ENCODE measurements around the gene INSYN2B.

Gene INSYN2B

DNA sequence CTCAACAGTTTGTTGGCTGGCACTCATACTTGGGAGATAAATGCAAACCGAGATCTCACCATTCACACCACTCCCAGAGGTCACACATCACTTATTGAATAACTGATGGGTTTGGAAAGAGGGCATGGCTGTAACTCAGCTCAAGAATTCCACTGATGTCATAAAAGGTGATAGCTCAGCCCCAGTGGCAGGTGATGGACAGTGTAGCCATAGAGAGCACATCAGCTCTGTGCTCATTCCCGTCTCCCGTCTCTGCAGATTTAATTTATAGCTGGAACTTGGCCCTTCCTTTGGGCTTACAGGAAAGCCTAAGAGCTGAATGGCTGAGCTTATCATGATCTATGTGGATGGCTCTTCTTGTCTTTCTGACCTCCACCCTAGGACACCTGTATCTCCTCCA, 59.8 kb downstream of the INSYN2B start:
- TF ChIP-seq, protein P1, sequence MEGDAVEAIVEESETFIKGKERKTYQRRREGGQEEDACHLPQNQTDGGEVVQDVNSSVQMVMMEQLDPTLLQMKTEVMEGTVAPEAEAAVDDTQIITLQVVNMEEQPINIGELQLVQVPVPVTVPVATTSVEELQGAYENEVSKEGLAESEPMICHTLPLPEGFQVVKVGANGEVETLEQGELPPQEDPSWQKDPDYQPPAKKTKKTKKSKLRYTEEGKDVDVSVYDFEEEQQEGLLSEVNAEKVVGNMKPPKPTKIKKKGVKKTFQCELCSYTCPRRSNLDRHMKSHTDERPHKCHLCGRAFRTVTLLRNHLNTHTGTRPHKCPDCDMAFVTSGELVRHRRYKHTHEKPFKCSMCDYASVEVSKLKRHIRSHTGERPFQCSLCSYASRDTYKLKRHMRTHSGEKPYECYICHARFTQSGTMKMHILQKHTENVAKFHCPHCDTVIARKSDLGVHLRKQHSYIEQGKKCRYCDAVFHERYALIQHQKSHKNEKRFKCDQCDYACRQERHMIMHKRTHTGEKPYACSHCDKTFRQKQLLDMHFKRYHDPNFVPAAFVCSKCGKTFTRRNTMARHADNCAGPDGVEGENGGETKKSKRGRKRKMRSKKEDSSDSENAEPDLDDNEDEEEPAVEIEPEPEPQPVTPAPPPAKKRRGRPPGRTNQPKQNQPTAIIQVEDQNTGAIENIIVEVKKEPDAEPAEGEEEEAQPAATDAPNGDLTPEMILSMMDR (IDR thresholded peaks at IDR 0.05; ENCODE audit: insufficient read depth, low read length, poor library complexity, severe bottlenecking) = no peak
- no peak overlapping the region for H3K4me3 ChIP-seq (replicated peaks; ENCODE audit: low read depth, low read length)
- no peaks in the 10 kb centered on the region; the same call in 1 of the 2 replicates for H3K36me3 ChIP-seq (ENCODE audit: control insufficient read depth, insufficient read depth, low read length)
- H3K27me3 ChIP-seq (replicated peaks; ENCODE audit: control insufficient read depth, insufficient read depth, low read length) = no peaks in the 10 kb centered on the region
- no peak for DNase-seq (ENCODE audit: extremely low read depth, insufficient read length)

DNA sequence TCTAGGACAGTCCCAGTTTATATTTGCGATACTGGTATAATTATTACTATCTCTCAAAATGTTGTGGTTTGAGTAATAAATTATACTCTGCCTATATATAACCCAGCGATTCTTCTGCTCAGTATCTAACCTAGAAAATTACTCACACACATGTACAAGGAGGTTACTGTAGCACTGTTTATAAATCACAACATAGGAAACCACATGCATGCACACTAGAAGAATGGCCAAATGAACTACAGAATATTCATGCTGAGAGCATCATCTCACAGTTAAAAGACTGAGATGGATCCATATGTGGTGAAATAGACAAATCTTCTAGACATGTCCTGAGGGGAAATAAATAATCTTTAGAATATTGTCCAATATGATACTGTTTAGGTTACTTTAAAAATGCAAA, 62.1 kb downstream of the INSYN2B start:
- DNase-seq (ENCODE audit: extremely low read depth, insufficient read length) = no peak
- Histone ChIP-seq H3K4me3 (replicated peaks; ENCODE audit: low read depth, low read length) (no peak overlapping the region), H3K27me3 (replicated peaks; ENCODE audit: control insufficient read depth, insufficient read depth, low read length) (no peaks in the 10 kb centered on the region), H3K36me3 (ENCODE audit: control insufficient read depth, insufficient read depth, low read length) (no peaks in the 10 kb centered on the region; the same call in 1 of the 2 replicates)
- TF ChIP-seq, protein P1 (IDR thresholded peaks at IDR 0.05; ENCODE audit: insufficient read depth, low read length, poor library complexity, severe bottlenecking) = no peak

DNA sequence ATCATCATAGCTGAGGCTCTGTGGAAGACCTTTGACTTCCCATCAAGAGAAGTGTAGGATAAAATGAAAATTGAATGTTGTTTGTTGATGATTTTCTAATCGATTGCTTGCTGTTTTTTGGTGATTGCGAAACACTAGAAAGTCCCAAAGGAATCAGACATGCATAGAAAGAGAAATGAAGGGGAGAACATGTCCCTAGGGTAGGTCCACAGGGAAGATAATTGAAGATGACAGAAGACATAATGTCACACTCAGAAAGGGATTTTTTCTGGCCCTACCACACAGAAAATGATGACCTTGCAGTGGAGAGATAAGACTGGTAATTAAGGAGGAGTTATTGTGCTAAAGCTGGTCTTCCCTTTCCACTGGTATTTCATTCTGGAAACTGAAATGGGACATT, 62.8 kb downstream of the INSYN2B start:
- Histone ChIP-seq H3K27me3 (replicated peaks; ENCODE audit: control insufficient read depth, insufficient read depth, low read length) (no peaks in the 10 kb centered on the region), H3K36me3 (ENCODE audit: control insufficient read depth, insufficient read depth, low read length) (no peaks in the 10 kb centered on the region; the same call in 1 of the 2 replicates), H3K4me3 (replicated peaks; ENCODE audit: low read depth, low read length) (no peak overlapping the region)
- TF ChIP-seq, protein P1 (IDR thresholded peaks at IDR 0.05; ENCODE audit: insufficient read depth, low read length, poor library complexity, severe bottlenecking) = no peak
- no peak for DNase-seq (ENCODE audit: extremely low read depth, insufficient read length)

DNA sequence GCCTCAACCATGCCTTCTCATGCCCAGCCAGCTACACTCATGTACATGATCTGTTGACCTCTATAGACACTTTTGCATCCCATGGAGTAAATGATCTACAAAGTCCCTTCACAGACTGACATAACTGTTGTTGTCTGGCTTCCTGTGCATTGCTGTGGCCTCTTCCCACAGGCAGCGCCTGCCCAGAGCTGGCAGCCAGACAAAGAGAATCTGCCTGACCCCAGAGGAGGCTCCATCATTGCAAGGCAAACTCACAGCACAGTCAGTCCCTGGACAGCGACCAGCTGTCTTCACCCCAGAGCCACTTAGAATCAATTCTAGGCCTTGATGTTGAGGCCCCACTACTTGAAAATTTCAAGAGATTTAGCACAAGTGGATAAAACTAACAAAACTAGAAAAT, 65.5 kb downstream of the INSYN2B start:
- no peak for DNase-seq (ENCODE audit: extremely low read depth, insufficient read length)
- Histone ChIP-seq H3K27me3 (replicated peaks; ENCODE audit: control insufficient read depth, insufficient read depth, low read length) (no peaks in the 10 kb centered on the region), H3K36me3 (ENCODE audit: control insufficient read depth, insufficient read depth, low read length) (no peaks in the 10 kb centered on the region; the same call in 1 of the 2 replicates), H3K4me3 (replicated peaks; ENCODE audit: low read depth, low read length) (no peak overlapping the region)
- TF ChIP-seq, protein P1 (IDR thresholded peaks at IDR 0.05; ENCODE audit: insufficient read depth, low read length, poor library complexity, severe bottlenecking) = no peak

DNA sequence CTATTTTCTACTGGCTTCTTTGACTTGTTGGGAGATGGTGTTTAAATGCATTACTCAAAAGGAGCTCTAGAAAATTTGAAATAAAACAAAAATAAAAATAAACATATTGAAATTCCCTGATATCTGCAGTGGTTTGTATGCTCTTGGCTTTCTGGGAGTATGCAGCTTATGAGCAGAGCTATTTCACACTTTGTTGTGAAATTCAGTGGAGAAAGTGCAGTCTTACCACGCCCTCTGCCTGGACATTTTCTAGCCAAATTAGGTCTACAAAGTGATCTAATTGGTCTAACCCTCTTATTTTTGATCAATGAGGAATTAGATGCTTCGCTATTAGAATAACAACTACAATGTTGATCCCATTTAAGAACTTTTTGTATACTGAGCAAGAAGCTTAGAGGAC, 66.8 kb downstream of the INSYN2B start:
- TF ChIP-seq, protein P1 (IDR thresholded peaks at IDR 0.05; ENCODE audit: insufficient read depth, low read length, poor library complexity, severe bottlenecking) = no peak
- H3K27me3 ChIP-seq (replicated peaks; ENCODE audit: control insufficient read depth, insufficient read depth, low read length) = no peaks in the 10 kb centered on the region
- no peak overlapping the region for H3K4me3 ChIP-seq (replicated peaks; ENCODE audit: low read depth, low read length)
- H3K36me3 ChIP-seq (ENCODE audit: control insufficient read depth, insufficient read depth, low read length) = no peaks in the 10 kb centered on the region; the same call in 1 of the 2 replicates
- DNase-seq (ENCODE audit: extremely low read depth, insufficient read length) = no peak
